Measurements from ENCODE around the gene MRM2. TPM values are rescaled to one million over a fixed set of nuclear protein-coding genes. Genes with fewer than 3 reads are reported as not detected.
A peak's percentile ranks its signal among the peaks of the same experiment; 100 is the strongest.

Gene MRM2
- total and polyA plus RNA-seq, 10 of the 15 experiments (the other 5 are each of a cell fraction or from before 2014, with no cell fraction given), result 43.2 to 128 (median 71.4) TPM

DNA sequence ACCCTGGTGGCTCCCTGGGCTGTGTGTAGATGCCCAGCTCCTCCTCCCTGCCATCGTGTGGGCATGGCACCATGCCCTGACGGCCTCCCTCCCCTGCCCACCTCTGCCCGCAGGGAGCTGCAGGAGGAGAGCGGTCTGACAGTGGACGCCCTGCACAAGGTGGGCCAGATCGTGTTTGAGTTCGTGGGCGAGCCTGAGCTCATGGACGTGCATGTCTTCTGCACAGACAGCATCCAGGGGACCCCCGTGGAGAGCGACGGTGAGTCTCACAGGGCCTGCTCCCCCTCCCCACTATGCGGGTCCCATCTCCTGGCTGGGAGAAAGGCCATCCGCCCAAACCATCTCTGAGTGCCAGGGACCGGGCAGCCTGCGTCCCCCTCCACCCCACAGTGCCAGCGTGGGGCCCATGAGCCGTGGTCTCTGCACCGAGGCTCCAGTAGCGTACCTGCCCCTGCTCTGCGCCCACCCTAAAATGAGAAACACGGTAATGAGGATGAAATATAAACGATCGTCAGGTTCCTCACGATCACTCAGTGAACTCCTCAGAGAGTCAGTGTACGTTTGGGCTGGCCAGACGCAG lies 7.8 kb upstream of the MRM2 start:
- DNase-seq (ENCODE audit: low read depth, low spot score) (no peak), ATAC-seq (no peak; the same call in 2 of the 3 replicates), FAIRE-seq (no peak)
- ChIA-PET CTCF (interaction anchor here (0.7 to 2.7 kb wide), 8 partner anchors 11 to 98 kb away, joined by 3 to 21 read pairs (median 7); no protein-coding TSS in a partner anchor), POLR2A (interaction anchor here (0.5 to 1.7 kb wide), 4 partner anchors 9 to 47 kb away, joined by 4 to 7 read pairs (median 4); no protein-coding TSS in a partner anchor), RAD21 (ENCODE audit: unreplicated experiment) (interaction anchor here (1.1 to 3.5 kb wide), 4 partner anchors 9 to 99 kb away, joined by 3 to 20 read pairs (median 6); no protein-coding TSS in a partner anchor), SMC1A (ENCODE audit: uncharacterized antibody, unreplicated experiment) (interaction anchor here (1.4 to 3.5 kb wide), 8 partner anchors 9 to 97 kb away, joined by 4 to 27 read pairs (median 8); no protein-coding TSS in a partner anchor)
- no peaks in the 10 kb centered on the region for H4K20me1 ChIP-seq (ENCODE audit: control insufficient read depth, insufficient read depth)
- 88% methylated on average over 27 of the region's 27 CpGs for WGBS (ENCODE audit: insufficient coverage, insufficient replicate concordance, low lambda C conversion rate, missing lambda C conversion rate)
- peaks cover 4 to 19% of the 10 kb centered on the region in 2 experiments; a peak in 3 of 4 replicates for H3K36me3 ChIP-seq (ENCODE audit: control insufficient read depth in 2 of 2, insufficient read depth in 2 of 2, low read length in 1 of 2)
- no peaks in the 10 kb centered on the region; the same call in 1 of the 2 replicates for H3K79me2 ChIP-seq (ENCODE audit: control insufficient read depth, insufficient read depth, low read length)
- in situ Hi-C loops (cut with MboI) (loop anchor here (5.0 kb wide), 1 partner anchor 97 kb away; no protein-coding TSS in a partner anchor), intact Hi-C loops (cut with micrococcal nuclease; ENCODE audit: unreplicated experiment) (no loop called here)
- no peaks in the 10 kb centered on the region; the same call in 2 of the 3 replicates for H3K9me3 ChIP-seq (replicated peaks; ENCODE audit: control insufficient read depth, insufficient read depth, low read length)
- no peak overlapping the region for H2AFZ ChIP-seq (ENCODE audit: control insufficient read depth, low read depth, low read length)
- peak overlapping the region; percentile 67; the same call in 1 of the 2 replicates for H3K27ac ChIP-seq (ENCODE audit: control insufficient read depth, insufficient read depth)
- no TSS peak for BruUV-seq (replicated peaks)
- H3K9ac ChIP-seq (ENCODE audit: control insufficient read depth, insufficient read depth, low read length), result no peak overlapping the region
- peak overlapping the region; percentile 87 for H3K4me2 ChIP-seq (ENCODE audit: control insufficient read depth, insufficient read depth)
- TF ChIP-seq, protein P1, sequence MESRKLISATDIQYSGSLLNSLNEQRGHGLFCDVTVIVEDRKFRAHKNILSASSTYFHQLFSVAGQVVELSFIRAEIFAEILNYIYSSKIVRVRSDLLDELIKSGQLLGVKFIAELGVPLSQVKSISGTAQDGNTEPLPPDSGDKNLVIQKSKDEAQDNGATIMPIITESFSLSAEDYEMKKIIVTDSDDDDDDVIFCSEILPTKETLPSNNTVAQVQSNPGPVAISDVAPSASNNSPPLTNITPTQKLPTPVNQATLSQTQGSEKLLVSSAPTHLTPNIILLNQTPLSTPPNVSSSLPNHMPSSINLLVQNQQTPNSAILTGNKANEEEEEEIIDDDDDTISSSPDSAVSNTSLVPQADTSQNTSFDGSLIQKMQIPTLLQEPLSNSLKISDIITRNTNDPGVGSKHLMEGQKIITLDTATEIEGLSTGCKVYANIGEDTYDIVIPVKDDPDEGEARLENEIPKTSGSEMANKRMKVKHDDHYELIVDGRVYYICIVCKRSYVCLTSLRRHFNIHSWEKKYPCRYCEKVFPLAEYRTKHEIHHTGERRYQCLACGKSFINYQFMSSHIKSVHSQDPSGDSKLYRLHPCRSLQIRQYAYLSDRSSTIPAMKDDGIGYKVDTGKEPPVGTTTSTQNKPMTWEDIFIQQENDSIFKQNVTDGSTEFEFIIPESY (IDR thresholded peaks at IDR 0.05), result no peak
- TF ChIP-seq POLR2A (IDR thresholded peaks at IDR 0.05; ENCODE audit: low read depth, low read length) (peak; percentile 71; the same call in 1 of the 2 replicates), ATF7 (IDR thresholded peaks at IDR 0.05; ENCODE audit: low read depth) (no peak), PAX8 (IDR thresholded peaks at IDR 0.05) (no peak), HDGF (IDR thresholded peaks at IDR 0.05) (no peak)
- TF ChIP-seq, protein P2, sequence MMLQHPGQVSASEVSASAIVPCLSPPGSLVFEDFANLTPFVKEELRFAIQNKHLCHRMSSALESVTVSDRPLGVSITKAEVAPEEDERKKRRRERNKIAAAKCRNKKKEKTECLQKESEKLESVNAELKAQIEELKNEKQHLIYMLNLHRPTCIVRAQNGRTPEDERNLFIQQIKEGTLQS (IDR thresholded peaks at IDR 0.05; ENCODE audit: borderline replicate concordance, extremely low read depth, low read depth, low read length), result no peak
- TF ChIP-seq, protein P3, sequence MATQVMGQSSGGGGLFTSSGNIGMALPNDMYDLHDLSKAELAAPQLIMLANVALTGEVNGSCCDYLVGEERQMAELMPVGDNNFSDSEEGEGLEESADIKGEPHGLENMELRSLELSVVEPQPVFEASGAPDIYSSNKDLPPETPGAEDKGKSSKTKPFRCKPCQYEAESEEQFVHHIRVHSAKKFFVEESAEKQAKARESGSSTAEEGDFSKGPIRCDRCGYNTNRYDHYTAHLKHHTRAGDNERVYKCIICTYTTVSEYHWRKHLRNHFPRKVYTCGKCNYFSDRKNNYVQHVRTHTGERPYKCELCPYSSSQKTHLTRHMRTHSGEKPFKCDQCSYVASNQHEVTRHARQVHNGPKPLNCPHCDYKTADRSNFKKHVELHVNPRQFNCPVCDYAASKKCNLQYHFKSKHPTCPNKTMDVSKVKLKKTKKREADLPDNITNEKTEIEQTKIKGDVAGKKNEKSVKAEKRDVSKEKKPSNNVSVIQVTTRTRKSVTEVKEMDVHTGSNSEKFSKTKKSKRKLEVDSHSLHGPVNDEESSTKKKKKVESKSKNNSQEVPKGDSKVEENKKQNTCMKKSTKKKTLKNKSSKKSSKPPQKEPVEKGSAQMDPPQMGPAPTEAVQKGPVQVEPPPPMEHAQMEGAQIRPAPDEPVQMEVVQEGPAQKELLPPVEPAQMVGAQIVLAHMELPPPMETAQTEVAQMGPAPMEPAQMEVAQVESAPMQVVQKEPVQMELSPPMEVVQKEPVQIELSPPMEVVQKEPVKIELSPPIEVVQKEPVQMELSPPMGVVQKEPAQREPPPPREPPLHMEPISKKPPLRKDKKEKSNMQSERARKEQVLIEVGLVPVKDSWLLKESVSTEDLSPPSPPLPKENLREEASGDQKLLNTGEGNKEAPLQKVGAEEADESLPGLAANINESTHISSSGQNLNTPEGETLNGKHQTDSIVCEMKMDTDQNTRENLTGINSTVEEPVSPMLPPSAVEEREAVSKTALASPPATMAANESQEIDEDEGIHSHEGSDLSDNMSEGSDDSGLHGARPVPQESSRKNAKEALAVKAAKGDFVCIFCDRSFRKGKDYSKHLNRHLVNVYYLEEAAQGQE (IDR thresholded peaks at IDR 0.05; ENCODE audit: low read depth, low read length), result no peak
- TF ChIP-seq, protein P4, sequence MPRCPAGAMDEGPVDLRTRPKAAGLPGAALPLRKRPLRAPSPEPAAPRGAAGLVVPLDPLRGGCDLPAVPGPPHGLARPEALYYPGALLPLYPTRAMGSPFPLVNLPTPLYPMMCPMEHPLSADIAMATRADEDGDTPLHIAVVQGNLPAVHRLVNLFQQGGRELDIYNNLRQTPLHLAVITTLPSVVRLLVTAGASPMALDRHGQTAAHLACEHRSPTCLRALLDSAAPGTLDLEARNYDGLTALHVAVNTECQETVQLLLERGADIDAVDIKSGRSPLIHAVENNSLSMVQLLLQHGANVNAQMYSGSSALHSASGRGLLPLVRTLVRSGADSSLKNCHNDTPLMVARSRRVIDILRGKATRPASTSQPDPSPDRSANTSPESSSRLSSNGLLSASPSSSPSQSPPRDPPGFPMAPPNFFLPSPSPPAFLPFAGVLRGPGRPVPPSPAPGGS (IDR thresholded peaks at IDR 0.05; ENCODE audit: borderline replicate concordance, insufficient read depth, low read depth, low read length, poor library complexity, severe bottlenecking), result no peak
- H3K4me1 ChIP-seq (ENCODE audit: control insufficient read depth, insufficient read depth, low read length), result peaks cover 32% of the 10 kb centered on the region
- peak overlapping the region; percentile 36; the same call in 1 of the 2 replicates for H3K4me3 ChIP-seq
- H3K27me3 ChIP-seq (replicated peaks in 1 of 2; ENCODE audit: control insufficient read depth in 2 of 2, insufficient read depth in 2 of 2, low read length in 1 of 2), result no peaks in the 10 kb centered on the region
